A673 (cell line): ENCODE measurements around the gene COMT.

Experiments
- EZH2 ChIP-seq: fragments of 200-600 bp; sonication (generic); IDR thresholded peaks from 2 replicates; pipeline ENCODE4 v1.6.1; 2017; ENCODE audit warnings: borderline replicate concordance, low read depth, mild to moderate bottlenecking, mixed read lengths, antibody characterized with exemption, low read length; ENCODE audit not compliant: poor library complexity, severe bottlenecking
- TF ChIP-seq, protein P1 (sequence below): fragments of 300-800, 200-600 bp; sonication (generic); conservative IDR thresholded peaks from 2 replicates; pipeline ENCODE4 v1.5.1; 2017; ENCODE audit warnings: low read depth, mild to moderate bottlenecking, antibody characterized with exemption, low read length, moderate library complexity, mixed read lengths

GRCh38 chr22:19981171-19981960 is 39.8 kb downstream of the COMT start:
- TF ChIP-seq, protein P1, sequence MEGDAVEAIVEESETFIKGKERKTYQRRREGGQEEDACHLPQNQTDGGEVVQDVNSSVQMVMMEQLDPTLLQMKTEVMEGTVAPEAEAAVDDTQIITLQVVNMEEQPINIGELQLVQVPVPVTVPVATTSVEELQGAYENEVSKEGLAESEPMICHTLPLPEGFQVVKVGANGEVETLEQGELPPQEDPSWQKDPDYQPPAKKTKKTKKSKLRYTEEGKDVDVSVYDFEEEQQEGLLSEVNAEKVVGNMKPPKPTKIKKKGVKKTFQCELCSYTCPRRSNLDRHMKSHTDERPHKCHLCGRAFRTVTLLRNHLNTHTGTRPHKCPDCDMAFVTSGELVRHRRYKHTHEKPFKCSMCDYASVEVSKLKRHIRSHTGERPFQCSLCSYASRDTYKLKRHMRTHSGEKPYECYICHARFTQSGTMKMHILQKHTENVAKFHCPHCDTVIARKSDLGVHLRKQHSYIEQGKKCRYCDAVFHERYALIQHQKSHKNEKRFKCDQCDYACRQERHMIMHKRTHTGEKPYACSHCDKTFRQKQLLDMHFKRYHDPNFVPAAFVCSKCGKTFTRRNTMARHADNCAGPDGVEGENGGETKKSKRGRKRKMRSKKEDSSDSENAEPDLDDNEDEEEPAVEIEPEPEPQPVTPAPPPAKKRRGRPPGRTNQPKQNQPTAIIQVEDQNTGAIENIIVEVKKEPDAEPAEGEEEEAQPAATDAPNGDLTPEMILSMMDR: no peak
- TF ChIP-seq EZH2: no peak
